Colonic mucosa (tissue), 4 donors: Measurements from ENCODE around the gene AUTS2. TPM values are rescaled to one million over a fixed set of nuclear protein-coding genes. Genes with fewer than 3 reads are reported as not detected.

Experiments used
- DNase-seq: peaks from one replicate; pipeline ENCODE4 v3.0.0-alpha.2; 2020
- H3K27ac ChIP-seq: fragments of 200-600 bp; one replicate; pipeline ENCODE4 v1.8.0; 2021
- H3K27me3 ChIP-seq: fragments of 200-600 bp; one replicate; pipeline ENCODE4 v1.8.0; 2021
- H3K36me3 ChIP-seq: fragments of 200-600 bp; one replicate; pipeline ENCODE4 v1.8.0; 2021
- H3K4me1 ChIP-seq: fragments of 200-600 bp; one replicate; pipeline ENCODE4 v1.8.0; 2021; ENCODE audit warnings: mild to moderate bottlenecking
- H3K4me3 ChIP-seq: fragments of 200-600 bp; one replicate; pipeline ENCODE4 v1.8.0; 2021
- H3K9ac ChIP-seq, 2 donors: one replicate each; pipeline ENCODE4 v1.7.0; 2013; ENCODE audit warnings: control low read depth in 2 of 2, low read depth in 2 of 2, low read length in 2 of 2
- H3K9me3 ChIP-seq: fragments of 200-600 bp; one replicate; pipeline ENCODE4 v1.8.0; 2021
- CTCF ChIP-seq: fragments of 200-600 bp; IDR thresholded peaks from one replicate; pipeline ENCODE4 v1.8.0; 2022; ENCODE audit warnings: antibody characterized with exemption, mild to moderate bottlenecking
- intact Hi-C: fragments of 100-400 bp; cut with DNase I; formaldehyde crosslinking; loops from one replicate; pipeline ENCODE4 v1.14.1; 2022
- total RNA-seq, 2 donors: library from RNA; stranded (reverse); fragmentation: NEBNext Ultra II Directional in 1 of 2; extraction: Animal tissue kit (Norgen Biotek cat#: 25700) in 1 of 2; gene quantifications; one replicate each; pipeline ENCODE4 v1.2.1, GENCODE V29; 2021
- donor health status: healthy.
- donor health status: DM: no; HTN: no; CAD: no.
- donor health status: DM: no; HTN: no; CAD: no.

Gene AUTS2
- total RNA-seq, 2 donors from 2014 or later = 39.8 to 42.3 TPM

DNA sequence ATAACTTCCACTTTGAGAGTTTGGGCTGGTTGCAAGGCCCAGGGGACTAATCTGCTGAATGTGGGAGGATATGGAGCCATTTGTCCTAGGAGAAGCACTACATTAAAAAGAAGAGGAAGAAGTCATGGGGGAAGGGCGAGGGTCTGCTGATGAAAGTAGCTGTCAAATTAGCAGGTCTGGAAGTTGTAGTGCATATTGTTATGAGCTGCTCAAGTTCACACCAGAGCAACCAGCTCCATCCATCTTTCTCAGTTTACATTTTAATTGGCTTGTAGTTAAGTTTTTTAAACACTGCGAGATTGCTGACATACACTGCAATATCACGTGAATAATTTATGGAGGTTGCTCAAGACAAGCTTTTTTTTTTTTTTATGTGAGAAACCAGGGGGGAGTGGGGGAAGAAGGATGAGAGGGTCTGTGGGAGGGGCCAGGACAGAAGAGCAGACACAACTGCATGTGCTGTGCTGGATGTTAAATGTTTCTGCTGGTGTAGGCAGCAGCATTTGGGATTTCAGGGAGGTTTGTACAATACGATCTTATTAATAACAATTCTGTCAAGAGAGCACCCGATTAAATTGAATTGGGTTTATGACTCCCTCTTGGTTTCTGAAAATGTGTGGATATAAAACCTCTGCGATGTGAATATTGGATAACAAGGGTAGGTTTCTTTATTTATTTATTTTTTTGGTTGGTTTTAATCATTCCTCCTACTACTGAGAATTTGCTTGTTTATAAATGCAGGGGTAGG, 774.7 kb downstream of the AUTS2 start:
- no peak for TF ChIP-seq CTCF
- Histone ChIP-seq H3K4me3 (no peak overlapping the region), H3K27me3 (no peaks in the 10 kb centered on the region), H3K27ac (no peak overlapping the region), H3K9ac (no peak overlapping the region), H3K4me1 (no peaks in the 10 kb centered on the region), H3K9me3 (no peaks in the 10 kb centered on the region), H3K36me3 (no peaks in the 10 kb centered on the region)
- intact Hi-C loops = no loop called here
- no peak for DNase-seq

DNA sequence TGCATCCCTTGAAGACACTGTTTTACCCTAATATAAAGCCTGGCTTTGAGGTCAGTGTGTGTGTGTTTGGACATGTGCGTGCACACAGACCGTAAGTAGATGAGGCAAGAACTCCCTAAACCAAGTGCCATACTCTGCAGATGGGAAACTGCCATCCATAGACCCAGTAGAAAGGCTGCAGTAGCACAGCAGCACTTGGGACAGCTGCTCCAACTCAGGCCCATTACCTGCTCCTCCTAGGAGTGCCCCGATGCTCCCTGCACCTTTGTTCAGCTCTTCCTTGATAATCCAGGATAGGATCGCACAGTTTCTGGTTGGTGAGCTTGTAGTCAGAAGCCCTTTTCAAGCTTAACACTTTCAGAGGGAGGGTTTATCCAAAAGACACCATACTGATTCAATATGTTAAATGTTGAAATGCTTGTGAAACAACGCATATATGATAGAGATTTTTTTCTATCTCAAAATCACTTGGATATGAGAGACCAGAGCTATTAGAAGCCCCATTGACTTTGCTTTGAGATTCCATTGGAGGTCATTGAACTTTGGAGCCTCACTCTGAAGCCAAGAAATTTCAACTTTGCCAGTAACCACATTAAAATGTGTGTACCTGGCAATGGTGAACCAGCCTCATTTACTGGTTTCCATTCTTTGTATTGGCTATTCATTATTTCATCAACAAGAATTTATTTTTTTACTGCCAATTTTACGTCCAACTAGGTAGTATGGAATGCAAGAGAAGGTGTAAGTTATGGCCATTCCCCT, 776.7 kb downstream of the AUTS2 start:
- Histone ChIP-seq H3K27me3 (no peaks in the 10 kb centered on the region), H3K4me3 (no peak overlapping the region), H3K9ac (no peak overlapping the region), H3K4me1 (no peaks in the 10 kb centered on the region), H3K27ac (no peak overlapping the region), H3K9me3 (no peaks in the 10 kb centered on the region), H3K36me3 (no peaks in the 10 kb centered on the region)
- TF ChIP-seq CTCF = no peak
- intact Hi-C loops = no loop called here
- DNase-seq = no peak

DNA sequence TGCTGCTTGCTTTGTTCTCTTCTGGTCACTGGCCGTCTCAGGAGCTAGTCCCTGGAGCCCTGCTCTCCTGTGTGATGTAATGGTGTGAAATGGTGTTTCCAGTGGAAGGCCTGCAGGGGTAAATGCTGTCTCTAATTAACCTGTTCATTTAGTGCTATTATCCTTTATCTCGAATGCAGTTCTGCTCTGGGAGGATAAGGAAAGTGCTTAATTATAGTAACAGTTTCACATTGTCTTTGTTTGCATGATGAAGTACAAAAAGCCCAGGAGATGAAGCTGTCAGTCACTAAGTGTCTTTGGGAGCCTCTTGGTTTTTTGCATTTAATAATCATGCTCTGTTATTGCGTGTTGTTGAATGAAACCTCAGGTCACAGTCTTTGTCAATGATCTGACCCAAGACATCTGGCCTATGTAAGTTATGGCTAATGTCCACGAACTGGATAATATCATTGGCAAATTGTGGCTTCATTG, 778.3 kb downstream of the AUTS2 start:
- Histone ChIP-seq H3K36me3 (no peaks in the 10 kb centered on the region), H3K27me3 (no peaks in the 10 kb centered on the region), H3K27ac (no peak overlapping the region), H3K9ac (no peak overlapping the region), H3K4me1 (no peaks in the 10 kb centered on the region), H3K4me3 (no peak overlapping the region), H3K9me3 (no peaks in the 10 kb centered on the region)
- intact Hi-C loops = no loop called here
- DNase-seq = no peak
- no peak for TF ChIP-seq CTCF

- no peaks in the 10 kb centered on the region for H3K27me3 ChIP-seq
- no peaks in the 10 kb centered on the region for H3K9me3 ChIP-seq
- no peak overlapping the region for H3K27ac ChIP-seq
- no peak for TF ChIP-seq CTCF
- no peak for DNase-seq
- H3K4me3 ChIP-seq = no peak overlapping the region
- no peak overlapping the region for H3K9ac ChIP-seq
- intact Hi-C loops = no loop called here
- no peaks in the 10 kb centered on the region for H3K36me3 ChIP-seq
- H3K4me1 ChIP-seq = no peaks in the 10 kb centered on the region
Observed at GRCh38 chr7:70377957-70378356, 779.7 kb downstream of the AUTS2 start.

GRCh38 chr7:70379210-70379609, 780.9 kb downstream of the AUTS2 start:
- Histone ChIP-seq H3K4me3 (no peak overlapping the region), H3K4me1 (no peaks in the 10 kb centered on the region), H3K9ac (no peak overlapping the region), H3K36me3 (no peaks in the 10 kb centered on the region), H3K27ac (no peak overlapping the region), H3K27me3 (no peaks in the 10 kb centered on the region), H3K9me3 (no peaks in the 10 kb centered on the region)
- no peak for TF ChIP-seq CTCF
- intact Hi-C loops = no loop called here
- no peak for DNase-seq
